HepG2 (cell line): ENCODE data around the gene MCAT. TPM values are rescaled to one million over a fixed set of nuclear protein-coding genes. Genes with fewer than 3 reads are reported as not detected.

ENCODE experiments used
- DPF2 ChIP-seq: sonication (generic); formaldehyde crosslinking; IDR thresholded peaks from 2 replicates; pipeline ENCODE4 v1.4.0; 2020; ENCODE audit warnings: mild to moderate bottlenecking, low read depth, missing genetic modification reagents, borderline replicate concordance
- HMG20A ChIP-seq: IDR thresholded peaks from 2 replicates; pipeline ENCODE4 v1.6.1; 2016; ENCODE audit warnings: borderline replicate concordance
- HNRNPL ChIP-seq: fragments of 200-400 bp; formaldehyde crosslinking; IDR thresholded peaks from 2 replicates; pipeline ENCODE4 v1.6.1; 2017; ENCODE audit warnings: mild to moderate bottlenecking, low read depth, low read length
- KAT8 ChIP-seq: IDR thresholded peaks from 2 replicates; pipeline ENCODE4 v1.6.1; 2016; ENCODE audit warnings: missing genetic modification reagents, missing compliant biosample characterization
- MBNL3 ChIP-seq: fragments of 250-450 bp; sonication (Bioruptor Pico); conservative IDR thresholded peaks from 2 replicates; pipeline ENCODE4 v1.8.0; 2022; ENCODE audit warnings: mild to moderate bottlenecking, inconsistent platforms
- RFX5 ChIP-seq: IDR thresholded peaks from 2 replicates; pipeline ENCODE4 v1.6.1; 2011; ENCODE audit warnings: low read depth, low read length, improper control_type of control experiment
- ZFP36 ChIP-seq: fragments of 150-350 bp; IDR thresholded peaks from 2 replicates; pipeline ENCODE4 v1.6.1; 2018; ENCODE audit warnings: borderline replicate concordance, low read length, low read depth; ENCODE audit not compliant: partially characterized antibody
- ZFP36L1 ChIP-seq: sonication (generic); formaldehyde crosslinking; IDR thresholded peaks from 2 replicates; pipeline ENCODE4 v1.8.0; 2022; ENCODE audit warnings: mild to moderate bottlenecking, missing genetic modification reagents, moderate library complexity
- ZNF207 ChIP-seq: fragments of 450-650 bp; IDR thresholded peaks from 2 replicates; pipeline ENCODE4 v1.6.1; 2016; ENCODE audit warnings: antibody characterized with exemption, borderline replicate concordance
- ZNF232 ChIP-seq: sonication (generic); formaldehyde crosslinking; IDR thresholded peaks from 2 replicates; pipeline ENCODE4 v1.4.0; 2020; ENCODE audit warnings: missing genetic modification reagents, borderline replicate concordance
- ZNF337 ChIP-seq: sonication (generic); formaldehyde crosslinking; IDR thresholded peaks from 2 replicates; pipeline ENCODE4 v1.5.1; 2020; ENCODE audit warnings: missing genetic modification reagents, low read depth, mild to moderate bottlenecking, borderline replicate concordance
- ZNF605 ChIP-seq: sonication (generic); formaldehyde crosslinking; IDR thresholded peaks from 2 replicates; pipeline ENCODE4 v1.8.0; 2022; ENCODE audit warnings: mild to moderate bottlenecking, missing genetic modification reagents
- ZNF652 ChIP-seq: IDR thresholded peaks from 2 replicates; pipeline ENCODE4 v1.6.1; 2016; ENCODE audit warnings: low read depth, borderline replicate concordance
- ZNF709 ChIP-seq: sonication (generic); formaldehyde crosslinking; IDR thresholded peaks from 2 replicates; pipeline ENCODE4 v1.5.0; 2020; ENCODE audit warnings: mild to moderate bottlenecking, missing genetic modification reagents
- polyA plus RNA-seq, 8 experiments: library from polyadenylated mRNA; depleted of rRNA in 3 of 8; stranded (reverse) in 7 of 8; unstranded in 1 of 8; fragments of >200 nt; fragmentation: Illumina TruSeq in 4 of 8; extraction: Trizol in 4 of 8; gene quantifications; 2 replicates each; pipeline versions ENCODE4 v1.2.1 to v1.2.3, GENCODE V29; 2011 to 2016; ENCODE audit warnings: low read depth in 4 of 8, missing spikeins in 1 of 8, mixed read lengths in 1 of 8; ENCODE audit not compliant: insufficient read depth in 1 of 8
- total RNA-seq, 5 experiments: library from RNA; depleted of rRNA; stranded (reverse); fragments of >200 nt; fragmentation: Illumina TruSeq; extraction: Trizol; gene quantifications; 2 replicates each; pipeline ENCODE4 v1.2.3, GENCODE V29; 2016; ENCODE audit warnings: low read depth in 1 of 5
- TF ChIP-seq, protein P1 (sequence below): sonication (generic); formaldehyde crosslinking; IDR thresholded peaks from 2 replicates; pipeline ENCODE4 v1.8.1; 2023; ENCODE audit warnings: mild to moderate bottlenecking, missing genetic modification reagents
- TF ChIP-seq, protein P2 (sequence below): sonication (generic); formaldehyde crosslinking; IDR thresholded peaks from 2 replicates; pipeline ENCODE4 v1.4.0; 2020; ENCODE audit warnings: mild to moderate bottlenecking, missing genetic modification reagents, borderline replicate concordance
- TF ChIP-seq, protein P3 (sequence below): sonication (generic); formaldehyde crosslinking; IDR thresholded peaks from 2 replicates; pipeline ENCODE4 v1.5.1; 2020; ENCODE audit warnings: missing genetic modification reagents, mild to moderate bottlenecking, borderline replicate concordance
- TF ChIP-seq, protein P4 (sequence below): sonication (generic); formaldehyde crosslinking; IDR thresholded peaks from 2 replicates; pipeline ENCODE4 v1.8.1; 2023; ENCODE audit warnings: mild to moderate bottlenecking, missing genetic modification reagents
- TF ChIP-seq, protein P5 (sequence below): sonication (generic); formaldehyde crosslinking; IDR thresholded peaks from 2 replicates; pipeline ENCODE4; 2020; ENCODE audit warnings: missing genetic modification reagents, mild to moderate bottlenecking, borderline replicate concordance

The MCAT gene
- total and polyA plus RNA-seq, 2 of the 13 experiments (the other 11 are each of a cell fraction or from before 2014, with no cell fraction given) = 9.3 to 16.7 TPM

DNA sequence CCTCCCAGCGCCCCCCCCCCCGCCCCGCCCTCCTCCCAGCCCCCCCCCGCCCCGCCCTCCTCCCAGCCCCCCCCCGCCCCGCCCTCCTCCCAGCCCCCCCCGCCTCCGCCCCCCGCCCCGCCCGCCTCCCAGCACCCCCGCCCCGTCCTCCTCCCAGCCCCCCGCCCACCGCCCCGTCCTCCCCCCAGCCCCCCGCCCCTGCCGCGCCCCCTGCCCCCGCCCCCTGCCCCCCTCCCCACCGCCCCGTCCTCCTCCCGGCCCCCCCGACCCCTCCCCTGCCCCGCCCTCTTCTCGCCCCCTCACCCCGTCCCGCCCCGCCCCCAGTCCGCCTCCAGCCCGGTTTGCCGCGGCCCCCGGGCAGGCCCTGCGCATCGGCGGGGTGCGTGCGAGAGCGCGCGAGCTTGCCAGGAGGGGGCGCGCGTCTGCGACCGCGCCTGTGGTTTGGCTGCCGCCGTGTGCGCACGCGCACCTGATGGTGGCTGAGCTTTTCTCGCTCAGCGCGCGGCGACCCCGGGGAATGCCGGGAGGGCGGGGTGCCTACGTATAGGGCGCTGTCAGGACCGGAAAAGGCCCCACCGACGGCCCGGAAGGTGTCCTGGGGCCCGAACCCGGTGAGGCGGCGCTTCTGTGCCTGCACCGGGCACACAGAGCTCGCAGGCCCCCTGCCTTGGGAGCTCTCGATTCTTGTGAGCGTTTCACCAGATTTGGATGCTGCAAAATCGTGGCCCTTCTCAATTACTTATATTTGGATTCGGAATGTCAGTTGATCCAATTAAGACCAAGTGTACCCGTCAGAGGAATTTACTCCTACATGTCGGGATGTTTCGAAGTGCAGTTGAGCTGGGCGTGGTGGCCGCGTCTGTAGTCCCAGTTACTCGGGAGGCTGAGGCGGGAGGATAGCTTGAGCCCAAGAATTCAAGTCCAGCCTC, 44.2 kb upstream of the MCAT start (continued):
- TF ChIP-seq, protein P1, sequence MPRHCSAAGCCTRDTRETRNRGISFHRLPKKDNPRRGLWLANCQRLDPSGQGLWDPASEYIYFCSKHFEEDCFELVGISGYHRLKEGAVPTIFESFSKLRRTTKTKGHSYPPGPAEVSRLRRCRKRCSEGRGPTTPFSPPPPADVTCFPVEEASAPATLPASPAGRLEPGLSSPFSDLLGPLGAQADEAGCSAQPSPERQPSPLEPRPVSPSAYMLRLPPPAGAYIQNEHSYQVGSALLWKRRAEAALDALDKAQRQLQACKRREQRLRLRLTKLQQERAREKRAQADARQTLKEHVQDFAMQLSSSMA (CRISPR knock-in tag) = no peak
- TF ChIP-seq ZNF337 (CRISPR knock-in tag) (no peak), ZNF652 (CRISPR knock-in tag) (no peak), RFX5 (peak; percentile 22; the same call in 1 of the 2 replicates), ZNF232 (CRISPR knock-in tag) (peak; percentile 68; the same call in 1 of the 2 replicates), HMG20A (CRISPR knock-in tag) (no peak), ZFP36 (no peak), HNRNPL (no peak), DPF2 (CRISPR knock-in tag) (no peak), ZFP36L1 (CRISPR knock-in tag) (0 out of 2 replicates have a peak, but pooled peaks have one; percentile 22), ZNF605 (CRISPR knock-in tag) (no peak; the same call in 1 of the 2 replicates), KAT8 (CRISPR knock-in tag) (peak; percentile 96), ZNF207 (no peak), ZNF709 (no peak), MBNL3 (CRISPR knock-in tag) (no peak)
- TF ChIP-seq, protein P2, sequence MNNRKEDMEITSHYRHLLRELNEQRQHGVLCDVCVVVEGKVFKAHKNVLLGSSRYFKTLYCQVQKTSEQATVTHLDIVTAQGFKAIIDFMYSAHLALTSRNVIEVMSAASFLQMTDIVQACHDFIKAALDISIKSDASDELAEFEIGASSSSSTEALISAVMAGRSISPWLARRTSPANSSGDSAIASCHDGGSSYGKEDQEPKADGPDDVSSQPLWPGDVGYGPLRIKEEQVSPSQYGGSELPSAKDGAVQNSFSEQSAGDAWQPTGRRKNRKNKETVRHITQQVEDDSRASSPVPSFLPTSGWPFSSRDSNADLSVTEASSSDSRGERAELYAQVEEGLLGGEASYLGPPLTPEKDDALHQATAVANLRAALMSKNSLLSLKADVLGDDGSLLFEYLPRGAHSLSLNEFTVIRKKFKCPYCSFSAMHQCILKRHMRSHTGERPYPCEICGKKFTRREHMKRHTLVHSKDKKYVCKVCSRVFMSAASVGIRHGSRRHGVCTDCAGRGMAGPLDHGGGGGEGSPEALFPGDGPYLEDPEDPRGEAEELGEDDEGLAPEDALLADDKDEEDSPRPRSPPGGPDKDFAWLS (CRISPR knock-in tag) = no peak
- TF ChIP-seq, protein P3, sequence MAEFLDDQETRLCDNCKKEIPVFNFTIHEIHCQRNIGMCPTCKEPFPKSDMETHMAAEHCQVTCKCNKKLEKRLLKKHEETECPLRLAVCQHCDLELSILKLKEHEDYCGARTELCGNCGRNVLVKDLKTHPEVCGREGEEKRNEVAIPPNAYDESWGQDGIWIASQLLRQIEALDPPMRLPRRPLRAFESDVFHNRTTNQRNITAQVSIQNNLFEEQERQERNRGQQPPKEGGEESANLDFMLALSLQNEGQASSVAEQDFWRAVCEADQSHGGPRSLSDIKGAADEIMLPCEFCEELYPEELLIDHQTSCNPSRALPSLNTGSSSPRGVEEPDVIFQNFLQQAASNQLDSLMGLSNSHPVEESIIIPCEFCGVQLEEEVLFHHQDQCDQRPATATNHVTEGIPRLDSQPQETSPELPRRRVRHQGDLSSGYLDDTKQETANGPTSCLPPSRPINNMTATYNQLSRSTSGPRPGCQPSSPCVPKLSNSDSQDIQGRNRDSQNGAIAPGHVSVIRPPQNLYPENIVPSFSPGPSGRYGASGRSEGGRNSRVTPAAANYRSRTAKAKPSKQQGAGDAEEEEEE (CRISPR knock-in tag) = no peak
- TF ChIP-seq, protein P4, sequence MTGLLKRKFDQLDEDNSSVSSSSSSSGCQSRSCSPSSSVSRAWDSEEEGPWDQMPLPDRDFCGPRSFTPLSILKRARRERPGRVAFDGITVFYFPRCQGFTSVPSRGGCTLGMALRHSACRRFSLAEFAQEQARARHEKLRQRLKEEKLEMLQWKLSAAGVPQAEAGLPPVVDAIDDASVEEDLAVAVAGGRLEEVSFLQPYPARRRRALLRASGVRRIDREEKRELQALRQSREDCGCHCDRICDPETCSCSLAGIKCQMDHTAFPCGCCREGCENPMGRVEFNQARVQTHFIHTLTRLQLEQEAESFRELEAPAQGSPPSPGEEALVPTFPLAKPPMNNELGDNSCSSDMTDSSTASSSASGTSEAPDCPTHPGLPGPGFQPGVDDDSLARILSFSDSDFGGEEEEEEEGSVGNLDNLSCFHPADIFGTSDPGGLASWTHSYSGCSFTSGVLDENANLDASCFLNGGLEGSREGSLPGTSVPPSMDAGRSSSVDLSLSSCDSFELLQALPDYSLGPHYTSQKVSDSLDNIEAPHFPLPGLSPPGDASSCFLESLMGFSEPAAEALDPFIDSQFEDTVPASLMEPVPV = peak; percentile 80; the same call in 1 of the 2 replicates
- TF ChIP-seq, protein P5, sequence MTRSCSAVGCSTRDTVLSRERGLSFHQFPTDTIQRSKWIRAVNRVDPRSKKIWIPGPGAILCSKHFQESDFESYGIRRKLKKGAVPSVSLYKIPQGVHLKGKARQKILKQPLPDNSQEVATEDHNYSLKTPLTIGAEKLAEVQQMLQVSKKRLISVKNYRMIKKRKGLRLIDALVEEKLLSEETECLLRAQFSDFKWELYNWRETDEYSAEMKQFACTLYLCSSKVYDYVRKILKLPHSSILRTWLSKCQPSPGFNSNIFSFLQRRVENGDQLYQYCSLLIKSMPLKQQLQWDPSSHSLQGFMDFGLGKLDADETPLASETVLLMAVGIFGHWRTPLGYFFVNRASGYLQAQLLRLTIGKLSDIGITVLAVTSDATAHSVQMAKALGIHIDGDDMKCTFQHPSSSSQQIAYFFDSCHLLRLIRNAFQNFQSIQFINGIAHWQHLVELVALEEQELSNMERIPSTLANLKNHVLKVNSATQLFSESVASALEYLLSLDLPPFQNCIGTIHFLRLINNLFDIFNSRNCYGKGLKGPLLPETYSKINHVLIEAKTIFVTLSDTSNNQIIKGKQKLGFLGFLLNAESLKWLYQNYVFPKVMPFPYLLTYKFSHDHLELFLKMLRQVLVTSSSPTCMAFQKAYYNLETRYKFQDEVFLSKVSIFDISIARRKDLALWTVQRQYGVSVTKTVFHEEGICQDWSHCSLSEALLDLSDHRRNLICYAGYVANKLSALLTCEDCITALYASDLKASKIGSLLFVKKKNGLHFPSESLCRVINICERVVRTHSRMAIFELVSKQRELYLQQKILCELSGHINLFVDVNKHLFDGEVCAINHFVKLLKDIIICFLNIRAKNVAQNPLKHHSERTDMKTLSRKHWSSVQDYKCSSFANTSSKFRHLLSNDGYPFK = peak; percentile 75; the same call in 1 of the 2 replicates
